Keratinocyte (primary cell): ENCODE results near the gene DNAJC25. TPM values are rescaled to one million over a fixed set of nuclear protein-coding genes. Genes with fewer than 3 reads are reported as not detected.

Experiments used
- DNase-seq: peaks from one replicate; pipeline ENCODE4 v3.0.0-alpha.2; 2011; ENCODE audit warnings: low read depth, missing footprints, low spot score
- FAIRE-seq: peaks from 2 replicates; lab custom pipeline; 2011; peaks lifted over from hg19 to GRCh38; lab: Jason Lieb, UNC
- H2AFZ ChIP-seq: 2 replicates; pipeline ENCODE4 v1.6.0; 2012; ENCODE audit warnings: low read length, control low read depth, inconsistent platforms; ENCODE audit not compliant: control insufficient read depth
- H3K27ac ChIP-seq: 2 replicates; pipeline ENCODE4 v1.5.1; 2011; ENCODE audit warnings: low read length; ENCODE audit not compliant: control insufficient read depth, insufficient read depth
- H3K27me3 ChIP-seq: 3 replicates; pipeline ENCODE4 v1.6.0; 2011; ENCODE audit warnings: low read length; ENCODE audit not compliant: control insufficient read depth, insufficient read depth; ENCODE audit errors: extremely low read depth
- H3K36me3 ChIP-seq, 2 experiments: 2 replicates in 1 of 2; 3 replicates in 1 of 2; pipeline ENCODE4 v1.5.1; 2011; ENCODE audit warnings: low read length in 2 of 2, mild to moderate bottlenecking in 1 of 2; ENCODE audit not compliant: control insufficient read depth in 2 of 2, insufficient read depth in 2 of 2; ENCODE audit errors: extremely low read depth in 1 of 2
- H3K4me1 ChIP-seq: 3 replicates; pipeline ENCODE4 v1.5.1; 2011; ENCODE audit warnings: low read length; ENCODE audit not compliant: control insufficient read depth, insufficient read depth; ENCODE audit errors: extremely low read depth
- H3K4me2 ChIP-seq: 3 replicates; pipeline ENCODE4 v1.6.0; 2011; ENCODE audit warnings: low read depth, low read length; ENCODE audit not compliant: control insufficient read depth, insufficient read depth; ENCODE audit errors: extremely low read depth
- H3K4me3 ChIP-seq, 3 experiments: fragments of 200-600 bp in 1 of 3; sonication (generic) in 1 of 3; 2 replicates in 2 of 3; 3 replicates in 1 of 3; pipeline ENCODE4 v1.5.1; 2011 to 2016; ENCODE audit warnings: low read length in 3 of 3, mild to moderate bottlenecking in 3 of 3, control low read depth in 2 of 3, inconsistent platforms in 1 of 3, low read depth in 1 of 3, mixed read lengths in 1 of 3, mixed run types in 1 of 3, moderate library complexity in 1 of 3; ENCODE audit not compliant: control insufficient read depth in 2 of 3, insufficient read depth in 2 of 3; ENCODE audit errors: extremely low read depth in 1 of 3
- H3K79me2 ChIP-seq: 2 replicates; pipeline ENCODE4 v1.6.0; 2012; ENCODE audit warnings: low read length; ENCODE audit not compliant: control insufficient read depth, insufficient read depth
- H3K9ac ChIP-seq: 3 replicates; pipeline ENCODE4 v1.6.0; 2011; ENCODE audit warnings: low read length; ENCODE audit not compliant: control insufficient read depth, insufficient read depth; ENCODE audit errors: extremely low read depth
- H3K9me1 ChIP-seq: 3 replicates; pipeline ENCODE4 v1.6.0; 2011; ENCODE audit warnings: low read length; ENCODE audit not compliant: control insufficient read depth, insufficient read depth; ENCODE audit errors: extremely low read depth
- H3K9me3 ChIP-seq: 2 replicates; pipeline ENCODE4 v1.5.1; 2012; ENCODE audit warnings: low read depth, low read length; ENCODE audit not compliant: control insufficient read depth
- H4K20me1 ChIP-seq: 3 replicates; pipeline ENCODE4 v1.6.0; 2011; ENCODE audit warnings: low read length; ENCODE audit not compliant: control insufficient read depth, insufficient read depth; ENCODE audit errors: extremely low read depth
- CTCF ChIP-seq, 3 experiments: IDR thresholded peaks in 1 of 3; conservative IDR thresholded peaks in 1 of 3; optimal IDR thresholded peaks in 1 of 3; 2 replicates in 2 of 3; 3 replicates in 1 of 3; pipeline versions ENCODE3 to v1.5.1; 2011; ENCODE audit warnings: low read length in 3 of 3, mild to moderate bottlenecking in 3 of 3, moderate library complexity in 2 of 3, control low read depth in 1 of 3, inconsistent platforms in 1 of 3; ENCODE audit not compliant: insufficient read depth in 2 of 3; ENCODE audit errors: extremely low read depth in 1 of 3
- EZH2 ChIP-seq: IDR thresholded peaks from one replicate; pipeline ENCODE4 v1.6.1; 2012; ENCODE audit warnings: inconsistent platforms, mild to moderate bottlenecking, low read length, moderate library complexity
- dilution Hi-C: fragments of 300-500 bp; cut with MboI; formaldehyde crosslinking; loops from one replicate; pipeline ENCODE4 v1.7.0; 2020; ENCODE audit warnings: low sequenced_read_pairs; ENCODE audit not compliant: extremely low pct_ligation_motif_present
- polyA plus RNA-seq, 5 experiments: library from polyadenylated mRNA; depleted of rRNA in 3 of 5; stranded (reverse) in 3 of 5; stranded (forward) in 1 of 5; unstranded in 1 of 5; fragments of >200 nt; gene quantifications; 1 replicate in 1 of 5; 2 replicates in 3 of 5; 3 replicates in 1 of 5; pipeline versions ENCODE4 v1.2.1 to v1.2.3, GENCODE V29; 2011 to 2012; ENCODE audit warnings: missing spikeins in 2 of 5, low read depth in 1 of 5, low replicate concordance in 1 of 5

Gene DNAJC25
- polyA plus RNA-seq, 1 donor (not counting 4 experiments of a cell fraction or from before 2014, with no cell fraction given): 7.3 TPM

- Histone ChIP-seq H3K79me2 (no peaks in the 10 kb centered on the region), H3K4me1 (no peaks in the 10 kb centered on the region), H3K27ac (no peak overlapping the region), H3K9me1 (no peaks in the 10 kb centered on the region), H3K4me2 (no peak overlapping the region), H2AFZ (no peak overlapping the region), H3K4me3 (no peak overlapping the region), H3K27me3 (no peaks in the 10 kb centered on the region), H3K9ac (no peak overlapping the region), H3K36me3 (no peaks in the 10 kb centered on the region), H4K20me1 (no peaks in the 10 kb centered on the region), H3K9me3 (no peaks in the 10 kb centered on the region)
- dilution Hi-C loops: no loop called here
- no peak for FAIRE-seq
- TF ChIP-seq EZH2 (no peak), CTCF (optimal IDR thresholded peaks at IDR 0.05 in 1 of 3, IDR thresholded peaks at IDR 0.05 in 1 of 3, conservative IDR thresholded peaks at IDR 0.05 in 1 of 3; ENCODE audit: extremely low read depth in 1 of 3, insufficient read depth in 2 of 3, low read length in 3 of 3) (peak; percentile 76 to 98 (median 92))
- no peak for DNase-seq
These were observed 9.1 kb upstream of the DNAJC25 start for GRCh38 chr9:111621895-111622480.

DNA sequence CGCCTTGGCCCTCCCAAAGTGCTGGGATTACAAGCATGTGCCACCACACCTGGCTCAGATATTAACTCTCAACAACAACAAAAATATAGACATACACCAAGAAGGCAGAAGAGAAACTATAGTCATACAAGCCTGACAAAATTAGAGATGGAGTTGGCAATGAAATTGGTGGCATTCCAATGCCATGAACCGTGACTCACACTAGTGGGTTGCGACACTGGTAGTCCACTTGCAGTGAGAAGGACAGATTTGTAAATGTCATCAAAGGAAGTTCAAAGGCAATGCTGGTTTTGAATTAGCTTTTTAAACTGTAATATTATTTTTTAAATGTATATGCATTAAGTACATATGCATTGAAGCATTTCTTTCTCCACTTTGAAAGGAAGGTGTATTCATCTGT, 8.5 kb upstream of the DNAJC25 start:
- H3K27ac ChIP-seq: no peak overlapping the region
- no peak overlapping the region for H3K4me2 ChIP-seq
- no peaks in the 10 kb centered on the region for H3K79me2 ChIP-seq
- H4K20me1 ChIP-seq: no peaks in the 10 kb centered on the region
- H3K36me3 ChIP-seq: no peaks in the 10 kb centered on the region
- H3K4me3 ChIP-seq: no peak overlapping the region
- no peak for FAIRE-seq
- no peak overlapping the region for H3K9ac ChIP-seq
- no peak for DNase-seq
- H3K4me1 ChIP-seq: no peaks in the 10 kb centered on the region
- dilution Hi-C loops: no loop called here
- TF ChIP-seq EZH2: no peak
- TF ChIP-seq CTCF (optimal IDR thresholded peaks at IDR 0.05 in 1 of 3, IDR thresholded peaks at IDR 0.05 in 1 of 3, conservative IDR thresholded peaks at IDR 0.05 in 1 of 3; ENCODE audit: extremely low read depth in 1 of 3, insufficient read depth in 2 of 3, low read length in 3 of 3): no peak
- H3K9me3 ChIP-seq: no peaks in the 10 kb centered on the region
- no peaks in the 10 kb centered on the region for H3K9me1 ChIP-seq
- no peak overlapping the region for H2AFZ ChIP-seq
- H3K27me3 ChIP-seq: no peaks in the 10 kb centered on the region
